Type B pancreatic cell (in vitro differentiated cells): ENCODE data around the gene TUBGCP6. TPM values are rescaled to one million over a fixed set of nuclear protein-coding genes. Genes with fewer than 3 reads are reported as not detected.

ENCODE experiments used
- DNase-seq: peaks from one replicate; pipeline ENCODE4 v3.0.0; 2021; ENCODE audit warnings: mixed read lengths; ENCODE audit not compliant: unreplicated experiment; ENCODE audit errors: extremely low spot score
- H3K27ac Mint-ChIP-seq: 2 replicates; pipeline ENCODE4 v1.8.0; 2021; ENCODE audit warnings: mild to moderate bottlenecking, mixed read lengths
- H3K27me3 Mint-ChIP-seq: 2 replicates; pipeline ENCODE4 v1.8.0; 2021; ENCODE audit warnings: mixed read lengths
- H3K36me3 Mint-ChIP-seq: 2 replicates; pipeline ENCODE4 v1.8.0; 2021; ENCODE audit warnings: mixed read lengths
- H3K4me1 Mint-ChIP-seq: one replicate; pipeline ENCODE4 v1.8.0; 2021; ENCODE audit warnings: mixed read lengths; ENCODE audit not compliant: unreplicated experiment
- H3K4me3 Mint-ChIP-seq: 2 replicates; pipeline ENCODE4 v1.8.0; 2021; ENCODE audit warnings: mild to moderate bottlenecking, mixed read lengths
- H3K9me3 Mint-ChIP-seq: 2 replicates; pipeline ENCODE4 v1.8.0; 2021; ENCODE audit warnings: mixed read lengths
- CTCF ChIP-seq: fragments of 200-600 bp; sonication (generic); conservative IDR thresholded peaks from 2 replicates; pipeline ENCODE4 v1.5.0; 2021; ENCODE audit warnings: antibody characterized with exemption, mild to moderate bottlenecking
- total RNA-seq: library from RNA; stranded (reverse); gene quantifications from 2 replicates; pipeline ENCODE4 v1.2.1, GENCODE V29; 2021; ENCODE audit warnings: low replicate concordance

TUBGCP6 gene
- total RNA-seq, 1 donor from 2014 or later = 51.4 TPM

GRCh38 chr22:50252082-50253045 is 7.5 kb upstream of the TUBGCP6 start:
- H3K4me3 Mint-ChIP-seq = peak overlapping the region; percentile 62

GRCh38 chr22:50251477-50252081 is 6.8 kb upstream of the TUBGCP6 start:
- Mint-ChIP-seq H3K9me3 (no peaks in the 10 kb centered on the region), H3K4me1 (no peaks in the 10 kb centered on the region), H3K36me3 (no peaks in the 10 kb centered on the region), H3K4me3 (no peak overlapping the region), H3K27me3 (no peaks in the 10 kb centered on the region), H3K27ac (no peak overlapping the region)
- no peak for TF ChIP-seq CTCF
- no peak for DNase-seq

More at GRCh38 chr22:50252082-50253045, 7.5 kb upstream of the TUBGCP6 start:
- no peaks in the 10 kb centered on the region for H3K9me3 Mint-ChIP-seq
- TF ChIP-seq CTCF = peak; percentile 74
- DNase-seq = no peak
- H3K27ac Mint-ChIP-seq = no peak overlapping the region
- no peaks in the 10 kb centered on the region for H3K36me3 Mint-ChIP-seq
- H3K4me1 Mint-ChIP-seq = no peaks in the 10 kb centered on the region
- H3K27me3 Mint-ChIP-seq = no peaks in the 10 kb centered on the region

GRCh38 chr22:50250555-50251476 is 6.0 kb upstream of the TUBGCP6 start, which contains the start of gene HDAC10:
HDAC10 (minus strand) TSS chr22:50251265; CDS start chr22:50251032, 233 bp downstream.
- Mint-ChIP-seq H3K27me3 (no peaks in the 10 kb centered on the region), H3K27ac (no peak within 1 kb of the TSS), H3K4me1 (no peaks in the 10 kb centered on the region), H3K36me3 (no peaks in the 10 kb centered on the region), H3K4me3 (peak within 1 kb of the TSS; percentile 87), H3K9me3 (no peaks in the 10 kb centered on the region)
- DNase-seq = no peak
- no peak for TF ChIP-seq CTCF

- Mint-ChIP-seq H3K36me3 (no peaks in the 10 kb centered on the region), H3K9me3 (no peaks in the 10 kb centered on the region), H3K4me1 (no peaks in the 10 kb centered on the region), H3K4me3 (peak overlapping the region; percentile 87), H3K27me3 (no peaks in the 10 kb centered on the region), H3K27ac (no peak overlapping the region)
- no peak for TF ChIP-seq CTCF
- no peak for DNase-seq
These were observed 5.4 kb upstream of the TUBGCP6 start for GRCh38 chr22:50250249-50250554.
